Measurements from ENCODE around the gene ITGB7.

ITGB7 gene

DNA sequence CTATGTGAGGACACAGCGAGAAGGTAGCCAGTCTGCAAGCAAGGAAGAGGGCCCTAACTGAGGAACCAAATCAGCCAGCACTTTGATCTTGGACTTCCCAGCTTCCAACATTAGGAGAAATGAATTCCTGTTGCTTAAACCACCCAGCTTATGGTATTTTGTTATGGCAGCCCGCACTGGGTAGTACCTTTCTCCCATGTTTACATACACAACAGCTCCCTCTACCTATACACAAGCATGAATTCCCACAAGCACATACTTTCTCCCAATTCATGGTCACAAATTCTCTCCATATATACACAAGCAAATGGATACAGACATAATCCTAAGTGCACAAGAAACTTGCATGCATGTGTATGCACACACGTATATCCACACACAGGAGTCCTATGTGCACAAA, 7.4 kb downstream of the ITGB7 start:
- TF ChIP-seq ZBTB7A (IDR thresholded peaks at IDR 0.05; ENCODE audit: low read depth) (no peak), EP300 (IDR thresholded peaks at IDR 0.05; ENCODE audit: borderline replicate concordance) (no peak), NFIC (IDR thresholded peaks at IDR 0.05) (no peak), CREB1 (IDR thresholded peaks at IDR 0.05; ENCODE audit: low read depth) (no peak), TAF1 (IDR thresholded peaks at IDR 0.05; ENCODE audit: low read depth) (no peak), FOXM1 (IDR thresholded peaks at IDR 0.05; ENCODE audit: borderline replicate concordance, low read depth) (no peak), EGR1 (IDR thresholded peaks at IDR 0.05) (no peak), TCF12 (IDR thresholded peaks at IDR 0.05; ENCODE audit: low read depth) (no peak), RAD21 (IDR thresholded peaks at IDR 0.05; ENCODE audit: low read depth) (no peak), TEAD4 (IDR thresholded peaks at IDR 0.05) (no peak)
- TF ChIP-seq, protein P1, sequence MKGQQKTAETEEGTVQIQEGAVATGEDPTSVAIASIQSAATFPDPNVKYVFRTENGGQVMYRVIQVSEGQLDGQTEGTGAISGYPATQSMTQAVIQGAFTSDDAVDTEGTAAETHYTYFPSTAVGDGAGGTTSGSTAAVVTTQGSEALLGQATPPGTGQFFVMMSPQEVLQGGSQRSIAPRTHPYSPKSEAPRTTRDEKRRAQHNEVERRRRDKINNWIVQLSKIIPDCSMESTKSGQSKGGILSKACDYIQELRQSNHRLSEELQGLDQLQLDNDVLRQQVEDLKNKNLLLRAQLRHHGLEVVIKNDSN (IDR thresholded peaks at IDR 0.05), result no peak
- TF ChIP-seq, protein P2, sequence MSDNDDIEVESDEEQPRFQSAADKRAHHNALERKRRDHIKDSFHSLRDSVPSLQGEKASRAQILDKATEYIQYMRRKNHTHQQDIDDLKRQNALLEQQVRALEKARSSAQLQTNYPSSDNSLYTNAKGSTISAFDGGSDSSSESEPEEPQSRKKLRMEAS (IDR thresholded peaks at IDR 0.05), result no peak
- TF ChIP-seq, protein P3, sequence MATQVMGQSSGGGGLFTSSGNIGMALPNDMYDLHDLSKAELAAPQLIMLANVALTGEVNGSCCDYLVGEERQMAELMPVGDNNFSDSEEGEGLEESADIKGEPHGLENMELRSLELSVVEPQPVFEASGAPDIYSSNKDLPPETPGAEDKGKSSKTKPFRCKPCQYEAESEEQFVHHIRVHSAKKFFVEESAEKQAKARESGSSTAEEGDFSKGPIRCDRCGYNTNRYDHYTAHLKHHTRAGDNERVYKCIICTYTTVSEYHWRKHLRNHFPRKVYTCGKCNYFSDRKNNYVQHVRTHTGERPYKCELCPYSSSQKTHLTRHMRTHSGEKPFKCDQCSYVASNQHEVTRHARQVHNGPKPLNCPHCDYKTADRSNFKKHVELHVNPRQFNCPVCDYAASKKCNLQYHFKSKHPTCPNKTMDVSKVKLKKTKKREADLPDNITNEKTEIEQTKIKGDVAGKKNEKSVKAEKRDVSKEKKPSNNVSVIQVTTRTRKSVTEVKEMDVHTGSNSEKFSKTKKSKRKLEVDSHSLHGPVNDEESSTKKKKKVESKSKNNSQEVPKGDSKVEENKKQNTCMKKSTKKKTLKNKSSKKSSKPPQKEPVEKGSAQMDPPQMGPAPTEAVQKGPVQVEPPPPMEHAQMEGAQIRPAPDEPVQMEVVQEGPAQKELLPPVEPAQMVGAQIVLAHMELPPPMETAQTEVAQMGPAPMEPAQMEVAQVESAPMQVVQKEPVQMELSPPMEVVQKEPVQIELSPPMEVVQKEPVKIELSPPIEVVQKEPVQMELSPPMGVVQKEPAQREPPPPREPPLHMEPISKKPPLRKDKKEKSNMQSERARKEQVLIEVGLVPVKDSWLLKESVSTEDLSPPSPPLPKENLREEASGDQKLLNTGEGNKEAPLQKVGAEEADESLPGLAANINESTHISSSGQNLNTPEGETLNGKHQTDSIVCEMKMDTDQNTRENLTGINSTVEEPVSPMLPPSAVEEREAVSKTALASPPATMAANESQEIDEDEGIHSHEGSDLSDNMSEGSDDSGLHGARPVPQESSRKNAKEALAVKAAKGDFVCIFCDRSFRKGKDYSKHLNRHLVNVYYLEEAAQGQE (IDR thresholded peaks at IDR 0.05; ENCODE audit: low read depth), result no peak

DNA sequence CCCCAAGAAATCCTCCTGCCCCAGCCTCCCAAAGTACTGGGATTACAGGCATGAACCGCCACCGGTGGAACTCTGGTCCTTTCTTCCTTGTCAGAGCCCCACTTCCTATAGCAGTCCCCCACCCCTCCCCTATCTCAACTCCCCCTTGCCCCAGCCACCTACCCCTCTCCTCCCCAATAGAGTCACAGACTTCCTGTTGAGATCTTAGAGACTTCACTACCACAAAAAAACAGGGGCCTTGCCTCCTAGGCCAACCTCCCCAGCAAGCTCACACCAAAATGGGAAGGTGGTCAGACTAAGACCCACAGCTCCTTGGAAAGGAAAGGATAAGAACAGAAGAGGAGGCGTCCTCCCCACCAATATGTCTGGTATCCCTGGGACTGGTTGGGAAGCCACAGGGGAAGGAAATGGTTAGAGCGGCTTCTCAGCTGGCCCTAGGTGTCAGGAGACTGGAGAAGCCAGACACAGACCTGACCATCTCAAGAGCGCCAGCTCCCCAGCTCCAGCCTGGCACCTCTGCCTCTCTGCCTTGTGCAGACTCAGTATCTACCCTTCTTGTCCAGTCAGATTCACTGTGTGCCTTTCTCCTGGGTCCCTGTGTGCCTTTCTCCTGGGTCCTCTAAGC, 8.5 kb downstream of the ITGB7 start:
- TF ChIP-seq NFIC (IDR thresholded peaks at IDR 0.05), result no peak
- TF ChIP-seq CEBPB (IDR thresholded peaks at IDR 0.05), result no peak
- TF ChIP-seq, protein P1 (IDR thresholded peaks at IDR 0.05), result no peak
- TF ChIP-seq, protein P3 (IDR thresholded peaks at IDR 0.05; ENCODE audit: low read depth), result no peak
- TF ChIP-seq TEAD4 (IDR thresholded peaks at IDR 0.05), result no peak
- no peak for TF ChIP-seq EGR1 (IDR thresholded peaks at IDR 0.05)
- TF ChIP-seq, protein P2 (IDR thresholded peaks at IDR 0.05), result no peak
- no peak for TF ChIP-seq TCF12 (IDR thresholded peaks at IDR 0.05; ENCODE audit: low read depth)
- no peak for TF ChIP-seq CREB1 (IDR thresholded peaks at IDR 0.05; ENCODE audit: low read depth)
- TF ChIP-seq TAF1 (IDR thresholded peaks at IDR 0.05; ENCODE audit: low read depth), result no peak
- TF ChIP-seq RAD21 (IDR thresholded peaks at IDR 0.05; ENCODE audit: low read depth), result no peak
- no peak for TF ChIP-seq ZBTB7A (IDR thresholded peaks at IDR 0.05; ENCODE audit: low read depth)
- no peak for TF ChIP-seq FOXM1 (IDR thresholded peaks at IDR 0.05; ENCODE audit: borderline replicate concordance, low read depth)
- TF ChIP-seq EP300 (IDR thresholded peaks at IDR 0.05; ENCODE audit: borderline replicate concordance), result no peak
- no peak for TF ChIP-seq YY1 (IDR thresholded peaks at IDR 0.05; ENCODE audit: low read depth)

DNA sequence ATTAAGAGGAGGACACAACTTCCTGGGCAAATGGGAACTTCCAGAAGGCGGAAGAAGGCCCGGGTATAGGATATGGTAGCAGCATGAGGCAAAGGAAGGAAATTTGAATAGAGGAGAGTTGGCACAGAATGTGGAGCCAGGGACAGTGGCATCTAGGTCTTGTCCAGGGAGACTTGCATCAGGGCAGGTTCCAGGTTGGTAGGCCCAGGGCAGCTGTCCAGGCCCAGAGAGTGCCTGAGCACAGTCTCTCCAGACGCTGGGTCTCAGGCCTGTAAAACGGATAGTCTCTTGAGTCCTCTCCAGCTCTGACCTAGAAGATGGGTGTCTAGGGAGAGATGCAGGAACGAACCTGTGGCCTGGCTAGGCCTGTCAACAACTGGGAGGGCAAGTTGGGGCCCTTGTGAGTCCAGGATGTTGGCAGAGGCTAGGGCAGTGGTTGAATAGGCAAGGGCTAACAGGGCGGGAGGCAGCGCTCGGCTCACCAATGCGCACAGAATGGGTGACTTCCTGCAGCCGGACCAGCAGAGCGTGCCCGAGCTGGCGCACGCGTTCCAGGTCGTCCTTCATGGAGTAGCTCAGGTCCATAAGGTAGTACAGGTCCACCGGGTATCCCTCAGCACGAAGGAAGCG, 9.9 kb downstream of the ITGB7 start:
- TF ChIP-seq ZBTB7A (IDR thresholded peaks at IDR 0.05; ENCODE audit: low read depth), result no peak
- TF ChIP-seq NFIC (IDR thresholded peaks at IDR 0.05), result no peak
- no peak for TF ChIP-seq CEBPB (IDR thresholded peaks at IDR 0.05)
- TF ChIP-seq, protein P3 (IDR thresholded peaks at IDR 0.05; ENCODE audit: low read depth), result no peak
- TF ChIP-seq EP300 (IDR thresholded peaks at IDR 0.05; ENCODE audit: borderline replicate concordance), result no peak
- no peak for TF ChIP-seq CREB1 (IDR thresholded peaks at IDR 0.05; ENCODE audit: low read depth)
- TF ChIP-seq FOXM1 (IDR thresholded peaks at IDR 0.05; ENCODE audit: borderline replicate concordance, low read depth), result no peak
- no peak for TF ChIP-seq YY1 (IDR thresholded peaks at IDR 0.05; ENCODE audit: low read depth)
- no peak for TF ChIP-seq TAF1 (IDR thresholded peaks at IDR 0.05; ENCODE audit: low read depth)
- no peak for TF ChIP-seq TCF12 (IDR thresholded peaks at IDR 0.05; ENCODE audit: low read depth)
- TF ChIP-seq, protein P1 (IDR thresholded peaks at IDR 0.05), result no peak
